NCI-H524 (cell line): ENCODE results near the gene GNAI2.

ENCODE experiments used
- DNase-seq, 2 experiments: peaks; one replicate each; lab custom pipeline; 2025; lab: John Stamatoyannopoulos, UW

The GNAI2 gene

DNA sequence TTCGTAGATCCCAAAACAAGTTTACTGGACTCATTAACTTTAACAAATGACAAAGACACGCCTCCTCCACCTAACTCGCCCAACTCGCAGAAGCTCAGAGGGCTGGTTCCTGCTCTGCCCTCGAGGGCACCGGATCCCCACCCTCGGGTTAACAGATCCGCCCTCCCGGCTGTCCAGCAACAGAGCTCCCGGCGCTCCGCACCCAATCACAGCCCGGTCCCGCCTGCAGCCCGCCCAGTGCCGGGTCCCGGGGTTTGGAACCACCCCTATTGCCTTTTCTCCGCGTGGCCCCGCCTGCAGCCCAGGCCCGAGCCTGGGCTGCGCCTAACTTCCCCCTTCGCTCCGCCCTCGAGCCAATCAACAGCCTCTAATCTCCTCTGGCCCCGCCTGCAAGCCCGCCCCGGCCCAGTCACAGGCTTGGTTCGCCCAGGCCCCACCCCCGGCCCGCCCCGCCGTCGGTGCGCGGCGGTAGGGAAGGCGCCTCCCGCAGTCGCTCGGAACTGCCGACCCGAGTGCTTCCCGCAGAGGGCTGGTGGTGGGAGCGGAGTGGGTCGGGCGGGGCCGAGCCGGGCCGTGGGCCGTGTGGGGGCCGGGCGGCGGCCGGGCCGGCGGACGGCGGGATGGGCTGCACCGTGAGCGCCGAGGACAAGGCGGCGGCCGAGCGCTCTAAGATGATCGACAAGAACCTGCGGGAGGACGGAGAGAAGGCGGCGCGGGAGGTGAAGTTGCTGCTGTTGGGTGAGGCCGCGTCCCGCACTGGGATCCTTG lies at the start of gene GNAI2:
Gene GNAI2, plus strand, starts transcription at position 489 of the 768 bp plus-strand sequence. Its CDS starts 132 bp downstream, at position 621.
- peak; percentile 94 to 96 for DNase-seq

DNA sequence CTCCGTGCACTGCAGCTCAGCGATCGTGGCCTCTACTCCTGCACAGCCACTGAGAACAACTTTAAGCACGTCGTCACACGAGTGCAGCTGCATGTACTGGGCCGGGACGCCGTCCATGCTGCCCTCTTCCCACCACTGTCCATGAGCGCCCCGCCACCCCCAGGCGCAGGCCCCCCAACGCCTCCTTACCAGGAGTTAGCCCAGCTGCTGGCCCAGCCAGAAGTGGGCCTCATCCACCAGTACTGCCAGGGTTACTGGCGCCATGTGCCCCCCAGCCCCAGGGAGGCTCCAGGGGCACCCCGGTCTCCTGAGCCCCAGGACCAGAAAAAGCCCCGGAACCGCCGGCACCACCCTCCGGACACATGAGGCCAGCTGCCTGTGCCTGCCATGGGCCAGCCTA lies 48.3 kb upstream of the GNAI2 start:
- no peak for DNase-seq

DNA sequence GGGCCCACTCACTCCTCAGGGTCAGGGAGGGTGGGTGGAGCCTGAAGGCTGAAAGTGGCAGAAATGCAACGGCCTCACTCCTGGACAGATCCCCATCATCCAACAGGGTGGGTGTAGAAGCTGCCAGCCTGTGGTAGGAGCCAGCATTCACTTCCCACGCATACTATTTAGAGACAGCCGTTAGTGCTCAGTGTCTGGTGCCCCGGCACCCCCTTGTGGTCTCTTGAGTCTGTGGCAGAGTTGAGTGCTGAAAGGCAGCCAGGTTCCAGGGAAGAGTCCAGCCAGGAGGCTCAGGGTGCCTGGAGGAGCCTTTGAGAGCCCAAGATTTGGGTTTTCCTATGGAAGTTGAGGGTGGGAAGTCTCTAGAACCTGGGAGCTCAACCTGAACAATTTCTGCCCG lies 46.7 kb upstream of the GNAI2 start:
- peak; percentile 30 to 78 for DNase-seq

DNA sequence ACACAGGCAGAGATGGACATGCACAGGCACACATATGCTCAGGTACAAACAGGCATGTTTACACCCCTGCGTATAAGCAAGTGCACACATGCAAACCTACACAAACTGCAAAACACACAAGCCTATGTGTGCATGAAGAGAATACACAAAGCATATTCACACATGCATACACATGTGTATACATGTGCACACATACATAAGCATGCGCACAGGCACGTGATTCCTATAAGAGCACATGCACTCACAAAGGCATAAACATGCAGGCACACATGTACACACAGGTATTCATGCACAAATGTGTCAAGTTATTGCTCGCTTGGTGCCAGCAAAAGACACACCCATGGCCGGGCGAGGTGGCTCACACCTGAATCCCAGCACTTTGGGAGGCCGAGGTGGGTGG lies 46.0 kb upstream of the GNAI2 start:
- DNase-seq, result no peak

DNA sequence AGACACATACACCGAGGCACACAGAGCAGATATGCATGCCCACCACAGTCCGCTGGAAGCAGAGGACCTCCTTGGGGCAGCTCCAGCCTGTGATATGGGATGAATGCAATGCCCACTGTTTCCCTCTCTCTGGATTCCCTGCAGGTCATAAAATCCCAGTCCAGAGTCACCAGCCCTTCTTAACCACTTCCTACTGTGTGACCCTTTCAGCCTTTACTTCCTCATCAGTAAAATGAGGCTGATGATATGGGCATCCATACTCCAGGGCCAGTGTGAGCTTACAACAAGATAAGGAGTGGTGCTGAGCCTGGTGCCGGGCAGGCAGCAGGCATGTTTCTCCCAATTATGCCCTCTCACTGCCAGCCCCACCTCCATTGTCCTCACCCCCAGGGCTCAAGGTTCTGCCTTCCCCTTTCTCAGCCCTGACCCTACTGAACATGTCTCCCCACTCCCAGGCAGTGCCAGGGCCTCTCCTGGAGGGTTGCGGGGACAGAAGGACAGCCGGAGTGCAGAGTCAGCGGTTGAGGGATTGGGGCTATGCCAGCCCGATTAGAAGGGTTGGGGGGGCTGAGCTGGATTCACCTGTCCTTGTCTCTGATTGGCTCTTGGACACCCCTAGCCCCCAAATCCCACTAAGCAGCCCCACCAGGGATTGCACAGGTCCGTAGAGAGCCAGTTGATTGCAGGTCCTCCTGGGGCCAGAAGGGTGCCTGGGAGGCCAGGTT lies 44.9 kb upstream of the GNAI2 start, which contains the start of gene GNAT1:
Gene GNAT1, plus strand, starts transcription at position 675 of the 725 bp plus-strand sequence. CDS start 116 bp downstream, outside the sequence.
- DNase-seq, result no peak

DNA sequence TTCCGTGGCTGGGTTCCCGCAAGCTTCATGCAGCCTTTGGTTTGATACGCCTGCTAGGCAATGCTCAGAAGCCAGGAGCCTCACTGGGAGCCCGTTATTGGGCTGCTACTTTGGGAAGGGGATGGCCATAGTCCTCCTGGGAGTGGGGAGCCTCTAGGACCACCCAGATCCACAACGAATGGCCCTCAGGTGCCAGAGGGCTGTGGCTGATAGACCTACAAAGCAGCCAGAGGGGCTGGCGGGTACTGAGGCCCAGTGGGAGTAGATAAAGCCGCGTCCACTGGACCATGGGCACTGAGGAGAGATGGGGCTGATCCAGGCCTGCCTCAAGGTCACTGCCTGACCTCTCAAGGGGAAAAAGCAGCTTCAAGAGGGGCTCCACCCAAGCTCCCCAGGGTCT lies 43.9 kb upstream of the GNAI2 start:
- DNase-seq, result no peak

DNA sequence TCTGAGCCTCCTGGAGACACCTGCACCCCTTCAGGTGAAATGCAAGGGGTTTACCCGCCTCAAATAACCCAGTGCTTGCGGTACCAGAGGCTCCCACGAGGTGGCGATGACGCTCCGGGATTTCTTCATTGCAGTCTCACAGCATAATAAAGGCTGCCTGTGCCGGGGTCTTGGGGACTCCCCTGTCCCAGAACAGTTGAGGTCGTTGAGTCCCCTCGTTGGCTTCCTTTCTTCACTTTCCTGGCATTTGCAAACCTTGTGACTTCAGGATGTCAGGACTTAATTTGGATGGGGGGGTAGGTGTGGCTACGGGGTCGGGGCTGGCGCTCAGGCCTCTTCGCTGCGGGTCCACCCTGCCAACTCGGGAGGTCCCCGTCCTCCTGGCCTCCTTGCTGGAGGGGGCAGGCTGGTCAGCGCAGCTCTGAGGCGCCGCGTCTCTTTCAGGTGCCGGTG lies 43.3 kb upstream of the GNAI2 start:
- DNase-seq, result peak; percentile 40 to 70

DNA sequence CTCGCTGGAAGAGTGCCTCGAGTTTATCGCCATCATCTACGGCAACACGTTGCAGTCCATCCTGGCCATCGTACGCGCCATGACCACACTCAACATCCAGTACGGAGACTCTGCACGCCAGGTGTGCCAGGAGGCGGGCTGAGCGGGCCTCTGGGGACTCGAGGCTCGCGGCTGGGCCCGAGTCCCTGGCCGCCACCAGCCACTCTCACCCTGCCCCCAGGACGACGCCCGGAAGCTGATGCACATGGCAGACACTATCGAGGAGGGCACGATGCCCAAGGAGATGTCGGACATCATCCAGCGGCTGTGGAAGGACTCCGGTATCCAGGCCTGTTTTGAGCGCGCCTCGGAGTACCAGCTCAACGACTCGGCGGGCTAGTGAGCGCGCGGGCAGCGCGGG lies 42.7 kb upstream of the GNAI2 start:
- no peak for DNase-seq

DNA sequence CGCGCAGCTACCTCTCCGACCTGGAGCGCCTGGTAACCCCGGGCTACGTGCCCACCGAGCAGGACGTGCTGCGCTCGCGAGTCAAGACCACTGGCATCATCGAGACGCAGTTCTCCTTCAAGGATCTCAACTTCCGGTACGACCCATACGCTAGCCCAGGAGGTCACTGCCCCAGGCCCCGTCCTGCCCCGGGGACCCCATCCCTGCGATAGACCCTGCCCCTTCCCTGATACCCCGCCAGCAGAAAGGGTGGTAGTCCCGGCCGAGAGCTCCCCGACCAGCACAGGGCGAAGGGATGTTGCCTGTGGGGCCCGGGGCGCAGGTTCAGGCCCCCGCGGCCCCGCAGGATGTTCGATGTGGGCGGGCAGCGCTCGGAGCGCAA lies 42.3 kb upstream of the GNAI2 start:
- DNase-seq, result peak in 1 of 2 experiments; percentile 22

DNA sequence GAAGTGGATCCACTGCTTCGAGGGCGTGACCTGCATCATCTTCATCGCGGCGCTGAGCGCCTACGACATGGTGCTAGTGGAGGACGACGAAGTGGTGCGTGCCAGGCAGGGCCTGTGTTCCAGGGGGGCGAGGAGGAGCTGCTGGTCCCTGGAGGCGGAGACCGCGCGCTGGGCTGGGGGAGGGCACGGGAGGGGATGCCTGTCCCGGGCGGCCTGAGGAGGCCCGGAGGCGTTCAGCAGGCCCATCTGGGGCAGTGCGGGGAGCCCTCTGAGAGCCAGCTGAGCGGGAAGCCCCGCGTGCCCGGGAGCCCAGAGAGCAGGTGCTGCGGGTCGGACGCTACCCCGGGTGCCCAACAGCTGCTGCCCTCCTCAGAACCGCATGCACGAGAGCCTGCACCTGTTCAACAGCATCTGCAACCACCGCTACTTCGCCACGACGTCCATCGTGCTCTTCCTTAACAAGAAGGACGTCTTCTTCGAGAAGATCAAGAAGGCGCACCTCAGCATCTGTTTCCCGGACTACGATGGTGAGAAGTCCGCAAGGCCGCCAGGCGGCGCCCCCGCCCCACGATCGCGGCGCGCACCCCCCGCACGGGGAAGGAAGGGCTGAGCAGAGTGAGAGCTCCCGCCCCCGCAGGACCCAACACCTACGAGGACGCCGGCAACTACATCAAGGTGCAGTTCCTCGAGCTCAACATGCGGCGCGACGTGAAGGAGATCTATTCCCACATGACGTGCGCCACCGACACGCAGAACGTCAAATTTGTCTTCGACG lies 41.7 kb upstream of the GNAI2 start:
- DNase-seq, result peak; percentile 51 to 79

DNA sequence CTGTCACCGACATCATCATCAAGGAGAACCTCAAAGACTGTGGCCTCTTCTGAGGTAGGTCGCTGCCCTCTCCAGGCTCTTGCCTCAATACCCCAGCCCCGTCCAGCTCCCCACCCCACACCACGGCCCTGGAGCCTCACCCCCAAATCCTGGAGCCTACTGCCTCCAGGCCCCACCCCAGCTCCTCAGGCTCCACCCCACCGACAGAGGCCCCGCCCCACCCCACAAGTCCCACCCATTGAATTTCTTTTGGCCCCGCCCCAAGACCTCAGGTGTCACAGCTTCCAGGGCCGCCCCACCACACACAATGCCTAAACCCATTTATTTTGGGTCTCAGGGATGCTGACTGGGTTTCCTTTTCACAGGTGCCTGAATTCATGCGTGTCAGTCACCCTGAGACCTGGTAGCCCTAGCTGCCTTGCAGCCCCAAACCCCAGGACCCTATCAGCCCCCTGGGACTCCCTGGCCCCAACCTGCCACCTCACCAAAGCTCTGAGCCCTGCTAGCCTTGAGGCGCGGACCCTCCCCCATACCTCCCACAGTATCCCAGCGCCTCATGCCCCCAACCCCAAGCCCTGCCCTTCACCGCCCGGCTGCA lies 41.0 kb upstream of the GNAI2 start:
- DNase-seq, result no peak

DNA sequence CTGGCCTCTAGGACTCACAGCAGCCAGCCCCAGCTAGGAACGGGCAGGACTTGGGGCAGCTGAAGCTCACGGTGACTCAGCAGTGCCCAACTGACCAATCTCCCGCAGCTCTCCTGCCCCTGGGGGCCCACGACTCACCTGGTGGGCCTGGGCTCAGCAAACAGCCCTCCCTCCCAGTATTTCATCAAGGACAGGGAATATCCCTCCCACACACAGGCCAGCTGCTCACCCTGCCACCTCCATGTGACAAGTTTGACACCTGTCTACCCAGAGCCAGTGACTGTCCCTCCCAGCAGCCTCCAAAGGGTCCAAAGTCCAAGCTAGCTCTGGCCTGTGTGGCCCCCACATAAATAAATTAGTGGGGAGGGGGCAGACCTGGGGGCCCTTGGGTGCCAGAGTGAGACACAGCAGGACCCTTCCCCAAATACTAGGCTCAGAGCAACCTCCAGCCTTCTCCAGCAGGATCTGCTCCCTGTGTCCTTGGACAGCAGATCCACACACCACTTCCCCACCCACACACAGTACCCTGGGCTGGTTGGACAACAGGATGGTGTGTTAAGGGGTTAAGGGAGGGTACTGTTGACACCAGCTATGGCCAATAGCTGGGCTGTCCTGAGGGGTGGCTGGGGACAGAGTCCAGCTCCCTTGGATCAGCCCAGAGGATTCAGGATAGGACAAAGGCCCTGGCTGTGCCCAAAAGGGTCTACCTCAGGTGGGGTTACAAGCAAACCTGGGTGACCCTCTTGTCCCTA lies 40.3 kb upstream of the GNAI2 start:
- no peak for DNase-seq

DNA sequence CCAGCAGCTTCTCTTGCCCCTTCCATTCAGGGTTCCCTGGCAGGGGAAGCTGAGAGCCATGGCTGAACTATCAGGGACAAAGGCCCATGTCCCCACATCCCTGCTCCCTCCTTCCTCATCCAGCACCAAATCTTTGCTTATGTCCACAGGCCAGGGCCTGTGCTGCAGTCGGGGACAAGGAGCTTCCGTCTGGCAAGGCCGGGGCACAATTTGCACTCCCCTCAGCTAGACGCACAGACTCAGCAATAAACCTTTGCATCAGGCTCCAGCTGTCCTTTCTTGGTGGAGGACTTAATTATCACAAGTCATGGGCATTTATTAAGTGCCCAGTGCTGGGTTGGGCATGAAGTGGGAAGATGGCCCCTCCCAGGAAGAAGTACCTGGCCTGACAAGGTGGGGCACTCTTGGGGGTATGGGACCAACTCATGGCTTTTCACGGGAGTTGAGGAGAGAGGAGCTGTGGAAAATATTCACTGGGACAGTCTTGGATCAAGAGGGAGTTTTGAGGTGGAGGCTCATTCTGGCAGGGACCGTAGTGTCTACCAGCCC lies 39.7 kb upstream of the GNAI2 start:
- no peak for DNase-seq

DNA sequence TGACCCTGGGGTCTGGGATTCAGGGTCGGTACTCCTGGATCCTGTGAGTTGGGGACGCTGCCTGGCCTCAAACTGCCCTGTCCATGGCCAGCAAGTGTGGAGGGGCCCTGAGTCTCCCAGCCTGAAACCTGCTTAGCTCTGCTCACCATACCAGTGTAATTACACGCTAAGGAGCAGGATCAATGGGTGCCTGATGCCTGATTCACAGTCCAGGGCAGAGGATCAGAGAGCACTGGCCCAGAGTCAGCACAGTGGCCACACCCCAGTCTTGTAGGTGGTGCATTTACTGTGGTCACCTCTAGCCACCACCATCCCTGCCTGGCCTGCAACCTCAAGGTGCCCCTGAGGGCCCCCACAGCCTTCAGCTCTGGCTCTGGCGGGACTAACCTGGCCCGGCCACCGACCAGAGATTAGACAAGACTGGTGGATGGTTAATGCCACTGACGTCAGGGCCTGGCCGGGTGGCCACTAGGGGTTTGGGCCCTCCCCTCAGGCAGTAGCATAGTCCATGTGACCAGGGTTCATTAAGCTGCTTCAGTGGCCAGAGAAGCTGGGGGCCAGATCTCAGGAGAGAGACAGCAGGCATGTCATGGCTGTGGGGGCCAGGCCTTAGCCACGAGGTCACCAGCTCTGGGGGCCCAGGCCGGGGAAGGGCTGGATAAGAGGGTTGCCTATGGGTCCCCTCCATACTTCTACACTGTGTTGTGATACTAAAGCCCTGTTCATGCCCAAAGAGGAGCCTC lies 34.3 kb upstream of the GNAI2 start:
- DNase-seq, result no peak

DNA sequence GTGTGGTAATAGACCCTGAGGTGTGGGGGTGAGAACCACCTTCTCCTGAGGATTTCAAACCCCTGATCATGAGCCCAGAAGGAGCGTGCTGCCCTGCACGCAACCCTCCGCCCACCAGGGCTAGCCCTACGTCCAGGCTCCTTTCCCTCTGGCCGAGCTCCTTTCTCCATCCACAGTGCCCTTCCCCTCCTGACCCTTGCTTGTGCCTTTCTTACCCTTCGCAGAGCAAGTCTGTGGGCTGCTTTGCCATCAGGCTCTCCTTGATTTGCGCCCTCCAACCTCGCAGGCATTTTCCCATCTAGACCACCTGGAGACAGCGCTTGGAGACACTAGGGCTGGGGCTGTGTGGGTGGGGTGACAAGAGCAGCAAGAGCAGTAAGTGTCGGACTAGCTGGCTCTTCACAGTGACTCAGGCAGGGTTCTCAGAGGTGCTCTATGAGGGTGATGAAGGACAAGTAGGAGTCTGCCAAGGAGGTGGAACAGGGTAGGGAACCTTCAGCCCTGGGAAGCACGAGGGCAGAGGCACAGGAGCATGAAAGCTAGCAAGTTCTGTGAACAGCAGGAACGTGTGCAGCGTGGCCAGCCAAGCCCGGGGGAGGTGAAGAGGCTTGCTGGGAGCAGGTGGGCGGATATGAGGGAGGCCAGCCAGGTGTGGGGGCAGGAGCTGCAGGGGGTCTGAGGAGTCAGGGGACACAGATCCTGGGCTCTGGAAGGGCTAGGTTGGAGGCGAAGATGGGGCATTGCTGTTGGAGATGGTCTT lies 33.5 kb upstream of the GNAI2 start:
- DNase-seq, result no peak

DNA sequence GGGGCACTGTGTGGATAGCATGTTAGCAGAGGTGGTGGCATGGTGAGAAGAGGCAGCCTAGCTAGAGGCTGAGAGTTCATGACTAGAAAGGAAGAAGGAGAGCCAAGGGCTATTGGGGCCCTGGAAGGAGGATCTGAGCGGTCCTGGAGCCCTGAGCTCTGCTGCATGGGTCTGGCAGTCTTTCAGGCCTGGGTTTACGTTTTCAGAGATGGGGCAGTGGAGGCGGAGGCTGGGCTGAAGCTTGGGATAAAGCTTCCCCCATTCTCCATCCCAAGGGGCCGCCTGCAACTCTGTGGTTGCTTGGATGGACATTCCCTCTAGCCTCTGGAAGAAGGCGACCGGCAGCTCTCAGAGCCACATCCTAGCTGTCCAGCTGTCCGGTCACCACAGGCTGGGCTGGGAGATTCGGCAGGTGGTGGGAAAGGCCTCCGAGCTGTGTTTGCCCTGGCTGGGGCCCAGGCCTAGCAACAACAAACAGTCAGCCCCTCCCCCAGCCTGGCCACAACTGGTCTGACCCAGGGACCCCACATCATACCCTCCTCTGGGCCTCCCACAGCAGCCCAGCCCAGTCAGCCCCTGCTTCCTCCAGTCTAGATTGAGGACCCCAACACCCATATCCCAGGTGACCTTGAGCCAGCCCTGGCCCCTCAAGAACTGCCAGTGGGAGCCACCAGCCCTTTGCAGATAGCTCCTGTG lies 32.7 kb upstream of the GNAI2 start:
- no peak for DNase-seq

DNA sequence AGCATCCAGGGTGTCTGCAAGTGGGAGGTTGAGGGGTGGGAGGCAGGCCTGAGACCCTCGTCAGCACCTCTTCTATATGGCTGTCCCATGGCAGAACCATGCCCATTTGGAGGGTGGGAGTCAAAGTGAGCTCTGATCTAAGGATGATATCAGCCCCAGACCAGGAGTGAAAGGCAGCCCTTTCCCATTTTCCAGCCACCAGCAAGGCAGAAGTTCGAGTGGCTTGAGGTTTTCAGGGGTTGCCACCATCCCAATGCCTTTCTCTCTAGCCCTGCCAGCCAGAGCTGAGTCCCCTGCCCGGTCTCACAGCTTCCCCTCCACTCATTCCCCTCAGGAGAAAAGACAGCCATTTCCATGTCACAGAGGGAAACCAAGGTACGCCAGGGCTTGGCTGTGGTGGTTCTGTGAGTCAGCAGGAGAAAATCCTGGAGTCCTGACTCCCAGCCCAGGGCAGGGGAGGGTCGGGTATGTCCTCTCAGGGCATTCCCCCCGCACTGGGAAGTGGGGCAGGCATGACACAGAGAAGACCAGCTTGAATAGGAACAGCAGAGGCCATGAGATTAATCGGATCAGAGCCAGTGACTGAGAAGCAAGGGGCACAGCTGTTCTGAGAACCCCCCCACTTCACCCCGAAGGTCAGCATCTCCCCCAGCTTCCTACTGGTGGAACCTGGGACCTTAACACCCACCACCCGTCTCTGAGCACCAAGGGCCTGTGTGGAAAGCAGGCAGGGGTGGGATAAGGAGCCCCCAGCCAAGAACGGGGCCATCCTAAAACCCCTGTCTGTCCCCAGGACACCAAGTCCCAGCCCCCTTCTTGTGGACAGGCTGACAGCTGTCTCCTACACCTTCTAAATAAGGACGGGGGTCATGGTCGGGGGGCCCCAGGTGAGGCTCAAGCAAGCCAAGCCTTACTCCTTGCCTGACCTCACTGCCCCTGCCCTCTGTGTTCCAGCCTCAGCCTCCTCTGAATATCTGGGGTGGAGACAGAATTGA lies 31.9 kb upstream of the GNAI2 start:
- DNase-seq, result peak in 1 of 2 experiments; percentile 19
